ENCODE data around the gene PLXNB3. TPM values are rescaled to one million over a fixed set of nuclear protein-coding genes. Genes with fewer than 3 reads are reported as not detected.
A peak's percentile ranks its signal among the peaks of the same experiment; 100 is the strongest.

The PLXNB3 gene
- total and polyA plus RNA-seq, 8 donors = 4.0 to 28.6 (median 6.2) TPM

DNA sequence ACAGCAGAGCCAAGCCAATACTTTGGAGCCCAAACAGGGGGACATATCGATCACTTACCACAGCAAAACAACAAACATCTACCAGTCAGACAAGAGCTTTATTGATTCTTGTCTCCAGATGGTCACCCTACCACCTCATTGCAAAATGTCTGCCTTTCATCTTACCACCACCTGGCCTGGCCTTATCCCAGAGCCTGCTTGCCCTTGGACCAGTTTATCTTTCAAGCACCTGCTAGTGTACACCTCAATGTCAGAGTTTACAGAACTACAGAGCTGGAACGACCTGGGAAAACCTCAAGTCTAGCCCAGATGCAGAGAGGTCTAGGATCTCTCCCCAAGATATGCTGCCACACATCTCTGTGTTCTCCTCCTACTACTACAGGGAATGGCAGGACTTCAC, 44.3 kb upstream of the PLXNB3 start:
- FAIRE-seq = no peak
- H3K4me3 ChIP-seq = no peak overlapping the region
- 28 to 30% methylated on average over 2 of the region's 2 CpGs for WGBS, 2 donors
- peak in 3 of 4 donors; percentile 15 to 49 (median 36) for ATAC-seq
- peak in 4 of 6 donors; percentile 43 to 69 (median 50) for DNase-seq
- H3K4me1 ChIP-seq = peaks cover 0 to 17% (median 7%) of the 10 kb centered on the region in 3 donors
- H3K36me3 ChIP-seq = peaks cover 0 to 6% (median 5%) of the 10 kb centered on the region in 3 donors
- TF ChIP-seq, protein P1, sequence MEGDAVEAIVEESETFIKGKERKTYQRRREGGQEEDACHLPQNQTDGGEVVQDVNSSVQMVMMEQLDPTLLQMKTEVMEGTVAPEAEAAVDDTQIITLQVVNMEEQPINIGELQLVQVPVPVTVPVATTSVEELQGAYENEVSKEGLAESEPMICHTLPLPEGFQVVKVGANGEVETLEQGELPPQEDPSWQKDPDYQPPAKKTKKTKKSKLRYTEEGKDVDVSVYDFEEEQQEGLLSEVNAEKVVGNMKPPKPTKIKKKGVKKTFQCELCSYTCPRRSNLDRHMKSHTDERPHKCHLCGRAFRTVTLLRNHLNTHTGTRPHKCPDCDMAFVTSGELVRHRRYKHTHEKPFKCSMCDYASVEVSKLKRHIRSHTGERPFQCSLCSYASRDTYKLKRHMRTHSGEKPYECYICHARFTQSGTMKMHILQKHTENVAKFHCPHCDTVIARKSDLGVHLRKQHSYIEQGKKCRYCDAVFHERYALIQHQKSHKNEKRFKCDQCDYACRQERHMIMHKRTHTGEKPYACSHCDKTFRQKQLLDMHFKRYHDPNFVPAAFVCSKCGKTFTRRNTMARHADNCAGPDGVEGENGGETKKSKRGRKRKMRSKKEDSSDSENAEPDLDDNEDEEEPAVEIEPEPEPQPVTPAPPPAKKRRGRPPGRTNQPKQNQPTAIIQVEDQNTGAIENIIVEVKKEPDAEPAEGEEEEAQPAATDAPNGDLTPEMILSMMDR (IDR thresholded peaks at IDR 0.05) = no peak
- intact Hi-C loops (cut with DNase I) = no loop called here
- H3K9me3 ChIP-seq = no peaks in the 10 kb centered on the region
- peak overlapping the region in 2 of 4 donors; percentile 19 to 39 for H3K27ac ChIP-seq
- no peaks in the 10 kb centered on the region for H3K27me3 ChIP-seq

DNA sequence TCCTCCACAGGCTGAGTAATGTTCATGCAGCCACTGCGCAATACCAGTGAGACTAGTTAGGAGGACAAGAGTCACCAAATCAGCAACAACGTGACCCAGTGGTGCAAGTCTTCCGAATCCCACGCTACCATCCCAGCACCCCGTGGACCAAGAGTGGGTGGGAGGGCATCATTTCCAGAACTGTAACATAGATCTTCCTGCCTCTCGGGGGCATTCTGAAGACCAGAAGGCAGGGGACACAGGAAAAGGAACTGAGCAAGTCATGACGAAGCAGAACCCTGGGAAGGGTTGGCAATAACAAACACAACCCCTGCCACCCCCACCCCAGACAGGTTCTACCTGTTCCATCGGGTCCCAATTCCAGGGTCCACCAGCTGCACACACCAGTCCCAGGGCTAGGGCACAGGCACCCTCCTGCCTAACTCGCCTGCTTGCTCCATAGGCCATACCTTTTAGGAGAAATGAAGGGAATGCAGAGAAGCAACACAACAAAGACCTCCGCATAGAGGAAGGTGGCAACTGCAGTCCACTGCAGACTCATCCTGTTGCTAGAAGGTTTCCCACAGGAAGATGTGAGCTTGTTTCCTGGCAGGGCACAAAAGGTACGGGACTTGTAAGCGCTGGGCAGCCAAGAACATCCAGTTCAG, 41.2 kb upstream of the PLXNB3 start:
- TF ChIP-seq, protein P1 (IDR thresholded peaks at IDR 0.05) = no peak
- no peak for ATAC-seq
- FAIRE-seq = no peak
- intact Hi-C loops (cut with DNase I) = no loop called here
- Histone ChIP-seq H3K27me3 (no peaks in the 10 kb centered on the region), H3K27ac (peak overlapping the region; percentile 46 to 82 (median 74)), H3K9me3 (no peaks in the 10 kb centered on the region), H3K4me1 (peaks cover 0 to 21% (median 7%) of the 10 kb centered on the region in 3 donors), H3K4me3 (peak overlapping the region; percentile 45 to 56 (median 55)), H3K36me3 (no peaks in the 10 kb centered on the region)
- peak in 4 of 6 donors; percentile 23 to 64 (median 34) for DNase-seq
- WGBS, 2 donors = 14 to 52% methylated on average over 12 of the region's 12 CpGs

DNA sequence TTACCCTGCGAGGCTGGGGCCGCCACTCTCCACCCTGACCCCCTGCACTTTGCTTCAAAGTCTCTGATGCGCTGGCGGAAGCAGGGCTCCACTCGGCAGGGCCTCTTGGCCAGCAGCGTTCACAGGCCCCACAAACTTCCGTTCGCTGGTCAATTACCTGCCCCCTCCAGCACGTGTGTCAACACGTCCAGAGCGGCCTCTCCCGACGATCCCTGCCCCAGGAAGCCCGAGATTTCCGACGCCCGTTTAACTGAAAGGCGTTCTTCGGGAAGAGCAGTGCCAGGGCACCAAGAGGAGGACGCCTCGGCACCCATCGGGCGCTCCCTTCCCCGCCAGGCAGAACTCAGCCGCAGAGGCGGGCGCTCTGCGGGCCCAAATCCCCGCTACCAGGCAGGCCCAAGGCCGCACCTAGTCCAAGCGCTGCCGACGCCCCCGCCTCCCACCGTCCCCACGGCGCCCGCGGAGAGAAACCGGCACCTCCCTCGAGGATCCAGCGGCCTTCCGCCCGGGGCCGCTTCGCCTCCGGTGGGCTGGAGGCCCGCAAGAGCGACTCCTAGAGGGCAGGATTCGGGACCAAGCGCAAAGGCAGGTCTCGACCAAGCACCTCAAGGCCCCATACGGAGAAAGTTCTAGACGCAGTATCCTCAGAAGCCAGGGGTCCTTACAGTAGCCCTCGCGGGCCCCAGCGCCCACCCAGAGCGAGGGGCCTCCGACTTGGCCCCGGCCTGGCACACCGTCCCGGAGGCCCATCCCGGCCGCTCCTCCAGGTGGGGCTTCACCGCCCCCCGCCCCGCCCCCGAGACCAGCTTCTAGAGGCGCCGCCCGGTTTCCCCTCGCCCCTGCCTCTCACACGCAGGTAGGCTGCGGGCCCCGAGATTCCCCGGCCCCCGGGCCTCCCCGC, 40.4 kb upstream of the PLXNB3 start:
- Histone ChIP-seq H3K27me3 (no peaks in the 10 kb centered on the region), H3K4me3 (peak overlapping the region; percentile 45 to 56 (median 55)), H3K4me1 (peaks cover 0 to 24% (median 7%) of the 10 kb centered on the region in 3 donors), H3K36me3 (no peaks in the 10 kb centered on the region), H3K9me3 (no peaks in the 10 kb centered on the region), H3K27ac (peak overlapping the region; percentile 46 to 82 (median 74))
- intact Hi-C loops (cut with DNase I) = no loop called here
- DNase-seq (peak in 5 of 6 donors; percentile 37 to 77 (median 53)), ATAC-seq (peak in 2 of 4 donors; percentile 0 to 1), FAIRE-seq (no peak)
- TF ChIP-seq, protein P1 (IDR thresholded peaks at IDR 0.05) = no peak
- 0 to 21% methylated on average over 73 to 78 of the region's 78 CpGs for WGBS, 2 donors

DNA sequence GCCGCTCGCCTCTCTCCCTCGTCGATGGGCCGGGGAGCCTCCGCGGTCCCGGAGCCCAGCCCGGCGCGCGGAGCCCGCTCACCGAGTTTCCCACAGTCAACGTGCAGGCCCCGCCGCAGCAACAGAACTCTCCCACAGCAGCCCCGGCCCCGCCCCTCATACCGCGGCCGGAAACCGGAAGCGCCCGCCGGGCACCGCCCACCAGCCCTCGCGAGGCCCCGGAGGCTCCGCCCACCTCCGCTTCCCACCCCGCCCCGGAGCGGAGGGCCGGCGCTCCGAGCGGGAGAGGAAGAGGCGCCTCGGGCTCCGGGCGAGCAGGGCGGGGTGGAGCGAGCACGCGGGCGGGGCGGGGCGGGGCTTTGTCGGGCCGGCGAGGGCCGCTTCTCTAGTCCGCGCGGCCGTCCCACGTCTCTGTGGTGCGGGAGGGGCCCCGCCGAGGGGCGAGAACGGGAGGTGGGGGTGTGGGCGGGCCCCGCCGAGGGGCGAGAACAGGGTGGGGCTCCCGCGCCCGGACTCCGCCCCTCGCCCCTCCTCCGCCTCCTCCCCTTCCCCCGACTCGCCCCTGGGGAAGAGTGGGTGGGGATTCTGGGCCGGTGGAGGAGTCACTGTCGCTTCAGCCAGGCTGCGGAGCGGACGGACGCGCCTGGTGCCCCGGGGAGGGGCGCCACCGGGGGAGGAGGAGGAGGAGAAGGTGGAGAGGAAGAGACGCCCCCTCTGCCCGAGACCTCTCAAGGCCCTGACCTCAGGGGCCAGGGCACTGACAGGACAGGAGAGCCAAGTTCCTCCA, 39.6 kb upstream of the PLXNB3 start, which contains the start of the genes ABCD1 and BCAP31:
ABCD1 (plus strand) TSS at position 605 of the 787 bp plus-strand sequence. CDS start 411 bp downstream, outside the sequence.
BCAP31 (minus strand) TSS at position 136 of the 787 bp plus-strand sequence. CDS start 1,143 bp downstream, outside the sequence.
- H3K4me3 ChIP-seq = peak within 1 kb of the TSS; percentile 45 to 56 (median 55)
- FAIRE-seq (no peak), DNase-seq (peak; percentile 86 to 94 (median 91)), ATAC-seq (peak; percentile 70 to 80 (median 76))
- intact Hi-C loops (cut with DNase I) = no loop called here
- peak within 1 kb of the TSS; percentile 46 to 82 (median 74) for H3K27ac ChIP-seq
- peaks cover 0 to 21% (median 7%) of the 10 kb centered on the region in 3 donors for H3K4me1 ChIP-seq
- WGBS, 2 donors = 0 to 25% methylated on average over 23 to 84 of the region's 88 CpGs
- H3K9me3 ChIP-seq = no peaks in the 10 kb centered on the region
- H3K36me3 ChIP-seq = no peaks in the 10 kb centered on the region
- TF ChIP-seq, protein P1 (IDR thresholded peaks at IDR 0.05) = no peak
- H3K27me3 ChIP-seq = no peaks in the 10 kb centered on the region
